ENCODE results near the gene FOXM1.

GRCh38 chr12:2892246-2892645, 15.3 kb upstream of the FOXM1 start:
- TF ChIP-seq POLR2A (IDR thresholded peaks at IDR 0.05; ENCODE audit: low read length), result no peak
- TF ChIP-seq GATA1 (IDR thresholded peaks at IDR 0.05; ENCODE audit: low read depth, low read length), result no peak

Data from erythroblast (primary cell).